Left ventricle myocardium superior (tissue), 1 donor: ENCODE results near the gene KIF26B. TPM values are rescaled to one million over a fixed set of nuclear protein-coding genes. Genes with fewer than 3 reads are reported as not detected.
"Not testable (repeated sequence)": the region's sequence is repeated elsewhere in the genome, so short reads cannot be mapped to it uniquely, and the experiment has no call there.

Experiments
- ATAC-seq: fragments of 200-7000 bp; cut with Tn5 transposase; one replicate; pipeline ENCODE4 v1.9.1; 2020; ENCODE audit warnings: mild to moderate bottlenecking, moderate library complexity
- DNase-seq: peaks from one replicate; pipeline ENCODE4 v3.0.0-alpha.2; 2020
- intact Hi-C: fragments of 100-400 bp; cut with micrococcal nuclease; formaldehyde crosslinking; loops from one replicate; pipeline ENCODE4 v1.11.0; 2022
- total RNA-seq: library from RNA; stranded (reverse); fragmentation: NEBNext Ultra II Directional; extraction: Animal tissue kit (Norgen Biotek cat#: 25700); gene quantifications from one replicate; pipeline ENCODE4 v1.2.1, GENCODE V29; 2021
- donor health status: DM: no; HTN: yes; CAD: no; lungs with severe emphysema.

The KIF26B gene
- total RNA-seq, 1 donor from 2014 or later, result 3.1 TPM

DNA sequence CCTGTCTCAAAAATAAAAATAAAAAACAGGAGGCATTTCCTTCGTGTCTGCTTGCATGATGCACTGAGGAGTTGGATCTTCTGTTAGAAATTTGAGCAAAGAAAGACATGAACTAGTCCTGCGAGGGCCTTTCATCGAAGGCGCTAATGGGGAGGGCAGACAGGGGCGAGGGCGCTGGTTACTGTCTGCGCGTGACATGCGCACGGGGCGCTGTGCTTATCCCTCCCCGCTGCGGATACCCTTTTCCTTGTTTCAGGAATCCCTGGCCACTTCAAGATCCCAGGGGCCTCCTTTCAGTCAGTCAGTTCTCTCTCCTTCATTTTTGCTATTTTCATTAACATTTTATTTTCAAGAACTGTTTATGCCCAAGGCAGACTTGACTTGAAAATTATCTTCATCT lies 545.8 kb downstream of the KIF26B start:
- no peak for DNase-seq
- ATAC-seq, result no peak
- intact Hi-C loops, result no loop called here

DNA sequence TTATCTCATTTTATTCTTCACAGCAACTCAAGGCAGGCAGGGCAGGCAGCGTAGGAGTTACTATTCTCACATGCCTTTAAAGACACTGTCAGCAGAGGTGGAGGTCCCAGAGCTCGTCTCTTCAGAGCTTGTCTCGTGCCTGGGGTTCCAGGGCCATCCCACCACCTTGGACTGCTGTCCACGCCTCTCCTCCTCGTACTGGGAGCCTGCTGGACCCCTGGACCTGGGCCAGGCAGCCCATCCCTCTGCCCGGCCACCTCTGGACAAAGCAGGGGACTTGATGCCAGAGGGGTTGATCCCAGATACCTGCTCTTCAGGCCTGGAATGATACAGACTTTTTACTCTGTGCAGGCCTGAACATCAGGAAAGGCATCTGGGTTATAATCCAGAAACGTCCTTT lies 546.8 kb downstream of the KIF26B start:
- intact Hi-C loops, result no loop called here
- ATAC-seq (no peak), DNase-seq (no peak)

DNA sequence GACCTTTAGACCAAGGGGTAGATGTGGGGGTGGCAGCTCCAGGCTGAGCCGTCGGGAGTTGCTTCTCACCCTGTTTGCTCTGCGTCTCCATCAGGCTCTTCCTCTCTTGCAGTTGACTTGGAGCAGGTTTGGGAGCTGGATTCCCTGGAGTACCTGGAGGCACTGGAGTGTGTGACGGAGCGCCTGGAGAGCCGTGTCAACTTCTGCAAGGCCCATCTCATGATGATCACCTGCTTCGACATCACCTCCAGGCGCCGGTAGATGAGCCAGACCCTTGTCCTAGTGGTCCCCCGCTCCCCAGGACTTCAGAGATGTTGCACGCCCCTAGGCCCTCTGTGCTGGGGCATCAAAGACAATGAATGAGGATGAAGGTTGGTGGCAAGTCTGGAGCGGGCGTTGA lies 547.6 kb downstream of the KIF26B start:
- intact Hi-C loops, result no loop called here
- ATAC-seq, result no peak
- no peak for DNase-seq

DNA sequence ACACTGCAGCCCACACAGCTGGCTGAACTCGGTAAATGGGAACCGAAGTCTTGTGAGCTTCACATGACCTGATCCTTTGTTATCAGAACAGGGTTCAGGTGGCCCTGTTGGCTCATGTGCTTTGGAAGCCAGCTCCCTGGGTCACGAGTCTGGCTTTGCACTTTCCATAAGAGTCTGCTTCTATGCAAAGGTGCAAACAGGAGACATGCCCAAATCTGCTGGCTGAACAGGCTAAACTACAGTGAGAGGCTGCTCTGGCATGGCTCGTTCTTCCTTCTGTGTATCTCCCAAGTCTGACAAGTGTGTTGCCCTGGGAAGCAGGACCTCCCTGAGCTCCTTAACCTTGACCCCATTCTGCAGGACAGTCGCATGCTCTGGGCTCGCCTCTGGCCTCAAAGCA lies 549.6 kb downstream of the KIF26B start:
- ATAC-seq, result peak; percentile 21
- intact Hi-C loops, result no loop called here
- DNase-seq, result no peak

DNA sequence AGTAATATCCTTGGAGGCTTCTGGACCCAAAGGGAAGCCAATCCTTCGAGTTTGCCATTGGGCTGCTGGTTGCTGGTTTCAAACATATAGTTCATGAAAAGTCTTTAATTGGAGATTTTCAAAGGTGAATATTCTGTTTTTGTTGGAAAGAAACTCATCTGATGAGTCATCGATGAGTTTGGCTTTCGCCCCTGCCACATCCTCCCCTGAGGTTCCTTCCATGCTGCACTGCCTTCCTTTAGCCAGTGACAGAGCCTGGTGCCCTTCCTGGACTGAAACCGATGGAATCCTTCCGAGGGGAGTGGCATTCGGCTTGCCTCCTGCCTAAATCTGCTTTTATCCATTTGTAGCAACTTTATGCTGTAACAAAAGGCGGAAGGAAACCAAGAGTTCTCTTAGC lies 550.0 kb downstream of the KIF26B start:
- no peak for ATAC-seq
- intact Hi-C loops, result no loop called here
- no peak for DNase-seq

DNA sequence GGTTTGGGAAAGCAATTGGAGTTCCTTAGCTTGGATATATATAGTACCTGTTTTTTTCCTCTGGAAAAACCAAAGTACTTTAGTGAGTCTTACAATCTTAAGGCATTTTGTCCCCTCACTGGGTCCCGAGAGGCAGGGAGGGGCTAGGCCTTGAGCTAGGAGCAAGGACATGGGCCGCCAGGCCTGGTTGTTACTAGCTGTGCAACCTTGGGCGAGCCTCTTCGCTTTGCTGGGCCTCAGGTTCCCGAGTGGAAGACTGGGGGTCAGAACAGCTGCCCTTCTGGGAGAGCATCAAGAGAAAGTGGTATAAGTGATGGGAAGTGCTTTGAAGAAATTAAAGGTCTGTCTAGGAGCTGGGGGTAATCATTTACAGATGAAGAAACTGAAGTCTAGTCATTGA lies 553.2 kb downstream of the KIF26B start:
- intact Hi-C loops, result no loop called here
- no peak for ATAC-seq
- DNase-seq, result no peak

DNA sequence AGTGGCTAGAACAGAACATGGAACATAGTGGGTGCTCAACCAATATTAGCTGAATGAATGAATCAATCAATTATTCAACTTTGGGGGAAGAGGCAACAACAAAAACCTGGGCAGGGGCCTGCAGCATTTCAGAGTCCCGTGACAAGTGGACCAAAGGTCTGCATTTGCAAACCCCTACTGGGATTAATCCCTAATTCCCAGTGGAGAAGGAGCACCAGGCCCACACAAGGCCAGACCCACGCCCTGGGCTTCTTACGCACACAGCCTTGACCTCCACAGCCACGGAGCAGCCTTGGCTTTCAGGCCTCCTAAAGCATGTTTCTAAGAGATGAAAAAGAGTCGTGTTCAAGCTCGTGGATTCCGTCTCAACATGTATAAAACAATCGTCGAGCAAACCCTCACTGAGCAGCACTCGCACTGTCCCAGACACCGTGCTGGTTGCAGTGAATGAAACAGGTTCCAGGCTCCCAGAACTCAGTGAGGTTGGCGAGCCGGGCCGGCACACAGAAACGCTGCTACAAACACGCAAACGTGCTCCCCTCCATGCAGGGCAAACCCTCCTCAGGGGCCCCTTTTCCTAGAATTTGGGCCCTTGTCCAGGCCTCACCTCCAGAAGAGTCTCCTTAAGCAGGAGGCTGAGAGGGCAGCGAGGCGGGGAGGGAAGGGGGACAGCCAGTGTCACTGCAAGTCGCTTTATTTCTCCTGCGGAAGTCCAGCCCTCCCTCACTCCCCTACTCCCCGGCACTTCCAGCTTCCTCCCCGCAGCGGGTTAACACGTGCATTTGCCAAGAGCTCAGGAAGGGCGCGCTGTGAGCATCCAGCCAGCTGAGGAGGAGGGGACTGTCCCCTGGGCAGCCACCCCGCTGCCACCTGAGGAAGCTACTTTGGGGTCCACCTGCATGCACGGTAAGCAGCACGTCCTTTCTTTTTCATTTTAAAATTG lies 556.4 kb downstream of the KIF26B start:
- no peak for DNase-seq

DNA sequence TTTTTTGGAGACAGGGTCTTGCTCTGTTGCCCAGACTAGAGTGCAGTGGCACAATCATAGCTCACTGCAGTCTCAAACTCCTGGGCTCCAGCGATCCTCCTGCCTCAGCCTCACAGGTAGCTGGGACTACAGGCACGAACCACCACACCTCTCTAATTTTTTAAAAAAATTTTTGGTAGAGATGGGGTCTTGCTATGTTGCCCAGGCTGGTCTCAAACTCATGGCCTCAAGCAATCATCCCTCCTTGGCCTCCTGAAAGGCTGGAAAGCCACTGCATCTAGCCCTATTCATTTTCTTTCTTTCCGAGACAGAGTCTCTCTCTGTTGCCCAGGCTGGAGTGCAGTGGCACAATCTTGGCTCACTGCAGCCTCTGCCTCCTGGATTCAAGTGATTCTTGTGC lies 559.2 kb downstream of the KIF26B start:
- ATAC-seq, DNase-seq, intact Hi-C loops: not testable (repeated sequence)

More for the DNA sequence above, 556.4 kb downstream of the KIF26B start:
- ATAC-seq, result no peak
- intact Hi-C loops, result no loop called here

DNA sequence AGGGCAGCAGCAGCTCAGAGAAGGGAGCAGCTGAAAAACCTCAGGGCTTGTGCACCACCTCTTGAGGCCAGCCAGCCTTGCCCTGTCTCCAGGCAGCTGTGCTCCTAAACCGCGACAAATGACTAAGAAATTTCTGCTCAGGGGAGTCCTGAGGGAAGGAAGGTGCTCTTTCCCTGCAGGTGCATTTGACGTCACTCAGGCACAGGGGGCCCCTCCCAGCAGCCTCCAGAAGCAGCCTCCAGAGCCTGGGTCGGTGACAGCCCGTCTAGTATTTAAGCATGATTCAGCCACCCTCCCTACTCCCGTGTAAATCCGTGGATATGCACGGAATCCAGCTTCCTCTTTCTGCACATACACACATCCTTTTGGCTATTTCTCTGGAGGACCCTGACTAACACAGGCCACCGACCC lies 560.5 kb downstream of the KIF26B start:
- DNase-seq, result no peak
- intact Hi-C loops, result no loop called here
- ATAC-seq, result no peak

DNA sequence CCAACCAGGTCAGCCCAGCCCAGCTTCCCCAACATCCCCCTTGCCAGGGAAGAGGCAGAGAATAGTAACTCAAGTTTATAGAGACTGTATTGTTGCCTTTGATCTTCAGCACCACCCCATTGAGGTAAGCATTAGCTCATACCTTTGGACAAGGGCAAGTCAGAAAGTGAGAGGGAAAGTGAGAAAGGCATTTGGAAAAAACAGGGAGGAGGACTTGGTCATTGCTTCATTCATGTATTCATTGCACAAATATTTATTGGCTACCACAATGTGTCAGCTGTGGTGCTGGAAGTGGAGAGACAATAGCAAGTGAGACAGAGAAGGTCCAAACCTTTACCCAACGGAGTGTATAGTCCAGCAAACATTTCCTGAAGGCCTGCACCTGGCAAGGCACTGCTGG lies 561.2 kb downstream of the KIF26B start:
- ATAC-seq (no peak), DNase-seq (no peak)
- intact Hi-C loops, result no loop called here

DNA sequence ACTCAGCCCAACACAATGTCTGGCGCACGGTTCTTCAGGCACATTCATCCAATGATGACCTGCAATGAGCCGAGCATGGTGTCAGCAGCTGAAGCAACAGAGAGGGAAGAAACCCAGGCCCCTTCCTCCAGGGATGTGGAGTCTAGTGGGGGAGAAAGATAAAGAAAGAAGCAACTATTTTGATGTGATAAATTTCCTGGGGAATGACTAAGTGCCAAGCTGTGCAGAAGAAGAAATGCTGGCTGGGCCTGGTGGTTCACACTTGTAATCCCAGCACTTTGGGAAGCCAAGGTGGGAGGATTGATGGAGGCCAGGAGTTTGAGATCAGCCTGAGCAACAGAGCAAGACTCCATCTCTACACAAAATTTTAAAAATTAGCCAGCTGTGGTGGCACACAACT lies 561.8 kb downstream of the KIF26B start:
- ATAC-seq (no peak), DNase-seq (no peak)
- intact Hi-C loops, result no loop called here

DNA sequence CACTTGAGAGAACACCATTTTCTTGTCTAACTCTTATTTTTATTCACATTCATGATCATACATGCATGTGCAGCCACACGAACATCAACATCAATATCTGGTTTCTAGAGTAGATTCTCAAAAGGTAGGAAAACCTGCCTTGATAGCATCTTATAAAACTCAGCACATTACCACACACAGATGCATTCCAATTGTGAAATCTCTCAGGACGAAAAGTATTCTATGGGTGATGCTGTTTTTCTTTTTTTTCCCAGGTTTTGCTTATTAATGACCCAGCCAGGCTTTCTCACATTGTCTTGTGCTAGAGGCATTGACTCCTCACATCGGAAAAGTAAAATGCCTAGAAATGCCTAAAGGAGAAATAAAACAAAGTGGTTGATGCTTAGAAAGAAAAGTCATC lies 562.8 kb downstream of the KIF26B start:
- DNase-seq, result no peak

DNA sequence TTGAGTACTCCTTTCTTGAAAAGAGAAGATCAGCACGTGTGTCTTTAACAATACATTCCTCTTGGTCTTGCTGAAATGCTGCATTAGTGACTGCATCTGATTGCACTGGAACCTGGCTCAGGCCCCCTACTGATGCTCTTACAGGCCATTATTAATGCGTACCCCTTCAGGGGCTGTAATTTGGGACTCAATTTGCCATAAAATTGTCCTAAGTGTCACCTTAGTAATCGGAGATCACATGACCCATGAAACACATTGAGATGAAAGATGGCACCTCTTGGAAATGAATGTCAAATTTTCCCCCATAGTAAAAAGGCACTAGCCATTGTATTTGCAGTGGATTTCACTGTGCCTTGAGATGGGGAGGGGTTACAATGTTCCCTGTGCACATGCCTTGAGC lies 563.3 kb downstream of the KIF26B start:
- DNase-seq (no peak), ATAC-seq (no peak)
- intact Hi-C loops, result no loop called here

More for the DNA sequence above, 562.8 kb downstream of the KIF26B start:
- intact Hi-C loops, result no loop called here
- ATAC-seq, result no peak

DNA sequence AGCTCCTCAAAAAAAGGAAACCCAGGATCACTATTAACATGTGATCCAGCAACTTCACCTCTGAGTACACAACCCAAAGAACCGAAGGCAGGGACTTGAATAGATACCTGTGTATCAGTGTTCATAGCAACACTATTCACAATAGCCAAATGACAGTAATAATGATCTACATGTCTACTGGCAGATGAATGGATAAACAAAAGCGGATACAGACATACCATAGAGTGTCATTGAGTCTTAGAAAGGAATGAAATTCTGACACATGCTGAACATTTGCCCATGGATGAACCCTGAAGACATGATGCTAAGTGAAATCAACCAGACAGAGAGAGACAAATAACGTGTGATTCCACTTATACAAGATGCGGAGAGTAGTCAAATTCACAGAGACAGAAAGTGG lies 564.2 kb downstream of the KIF26B start:
- intact Hi-C loops, result no loop called here
- DNase-seq, result no peak
- no peak for ATAC-seq

DNA sequence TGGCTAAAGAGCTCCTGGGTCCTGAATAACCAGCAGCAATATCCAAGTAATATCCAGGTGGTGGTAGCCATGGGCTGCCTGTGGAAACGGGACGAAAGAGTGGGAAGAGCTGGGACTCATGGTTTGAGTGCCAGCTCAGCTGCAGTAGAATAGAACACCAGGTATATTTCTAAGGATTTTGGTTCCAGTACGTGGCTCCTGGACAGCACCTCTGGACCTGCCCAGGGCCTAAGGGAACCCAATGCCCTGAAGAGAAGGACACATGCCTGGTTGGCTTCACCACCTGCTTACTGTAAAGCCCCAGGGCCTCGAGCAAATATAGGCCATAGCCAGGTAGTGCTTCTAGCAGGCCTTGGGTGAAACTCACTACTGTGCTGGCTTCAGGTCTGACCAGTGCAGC lies 566.7 kb downstream of the KIF26B start:
- no peak for ATAC-seq
- intact Hi-C loops, result no loop called here
- DNase-seq, result no peak

DNA sequence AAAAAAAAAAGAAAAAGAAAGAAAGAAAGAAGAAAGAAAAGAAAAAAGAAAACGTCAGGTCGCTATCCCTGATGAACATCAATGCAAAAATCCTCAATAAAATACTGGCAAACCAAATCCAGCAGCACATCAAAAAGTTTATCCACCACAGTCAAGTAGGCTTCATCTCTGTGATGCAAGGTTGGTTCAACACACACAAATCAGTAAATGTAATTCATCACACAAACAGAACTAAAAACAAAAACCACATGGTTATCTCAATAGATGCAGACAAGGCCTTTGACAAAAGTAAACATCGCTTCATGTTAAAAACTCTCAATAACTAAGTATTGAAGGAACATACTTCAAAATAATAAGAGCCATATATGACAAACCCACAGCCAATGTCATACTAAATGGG lies 573.2 kb downstream of the KIF26B start:
- intact Hi-C loops, result not testable (repeated sequence)

DNA sequence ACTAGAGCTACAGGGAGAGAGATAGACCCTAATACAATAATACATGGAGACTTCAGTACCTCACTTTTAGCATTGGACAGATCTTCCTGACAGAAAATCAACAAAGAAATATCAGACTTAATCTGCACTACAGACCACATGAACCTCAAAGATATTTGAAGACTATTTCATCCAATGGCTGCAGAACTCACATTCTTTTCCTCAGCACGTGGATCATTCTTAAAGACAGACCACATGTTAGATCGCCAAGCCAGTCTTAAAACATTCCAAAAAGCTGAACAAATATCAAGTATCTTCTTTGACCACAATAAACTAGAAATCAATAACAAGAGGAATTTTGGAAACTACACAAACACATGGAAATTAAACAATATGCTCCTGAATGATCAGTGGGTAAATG lies 576.0 kb downstream of the KIF26B start:
- intact Hi-C loops, result no loop called here

More for the DNA sequence above, 573.2 kb downstream of the KIF26B start:
- not testable (repeated sequence) for ATAC-seq, DNase-seq

DNA sequence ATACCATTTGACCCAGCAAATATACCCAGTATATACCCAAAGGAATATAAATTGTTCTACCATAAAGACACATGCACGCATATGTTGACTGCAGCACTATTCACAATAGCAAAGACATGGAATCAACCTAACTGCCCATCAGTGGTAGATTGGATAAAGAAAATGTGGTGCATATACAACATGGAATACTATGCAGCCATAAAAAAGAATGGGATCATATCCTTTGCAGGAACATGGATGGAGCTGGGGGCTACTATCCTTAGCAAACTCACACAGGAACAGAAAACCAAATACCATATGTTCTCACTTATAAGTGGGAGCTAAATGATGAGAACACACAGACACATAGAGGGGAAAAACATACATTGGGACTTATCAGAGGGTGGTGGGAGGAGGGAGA lies 585.6 kb downstream of the KIF26B start:
- ATAC-seq, intact Hi-C loops: not testable (repeated sequence)

More for the DNA sequence above, 576.0 kb downstream of the KIF26B start:
- DNase-seq (no peak), ATAC-seq (no peak)

DNA sequence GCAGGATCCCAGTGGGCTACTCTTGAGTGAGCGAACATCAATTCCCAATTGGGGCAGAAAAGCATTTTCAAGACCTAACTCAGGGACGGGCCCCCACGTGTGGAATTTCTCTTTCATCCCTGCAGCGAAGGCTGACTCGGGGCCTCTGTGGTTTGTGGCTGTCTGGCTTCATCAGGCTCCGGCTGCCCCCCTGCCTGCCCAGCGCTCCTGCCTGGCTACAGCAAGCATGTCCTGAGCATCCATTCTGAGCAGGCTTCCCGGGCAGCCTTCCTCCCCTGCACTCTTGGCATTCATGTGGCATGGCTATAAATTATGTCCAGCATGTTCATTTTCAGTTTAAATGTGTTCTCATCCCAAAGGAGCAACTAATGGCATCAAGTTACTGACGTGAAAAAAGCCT lies 588.1 kb downstream of the KIF26B start:
- intact Hi-C loops, result no loop called here
- no peak for ATAC-seq
- no peak for DNase-seq

More for the DNA sequence above, 585.6 kb downstream of the KIF26B start:
- not testable (repeated sequence) for DNase-seq

DNA sequence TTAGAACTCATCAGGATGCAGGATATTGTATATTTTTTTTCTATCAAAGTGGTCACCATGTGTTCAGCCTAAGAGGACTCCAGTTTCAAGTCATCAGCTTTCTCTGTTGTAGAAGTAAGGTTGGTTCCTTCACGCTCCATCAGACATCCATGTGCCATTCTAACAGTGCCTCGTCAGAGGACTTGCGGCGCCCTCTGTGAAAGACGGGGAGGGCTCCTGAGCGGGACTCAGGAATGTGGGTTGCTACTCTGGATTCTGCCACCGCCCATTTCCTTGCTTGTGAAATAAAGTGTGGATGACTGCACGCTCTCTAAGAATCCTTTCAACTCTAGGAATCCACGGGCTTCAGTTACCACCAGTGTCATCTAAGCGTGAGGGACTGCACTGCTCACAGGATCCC lies 593.5 kb downstream of the KIF26B start:
- intact Hi-C loops, result no loop called here
- ATAC-seq, result no peak
- DNase-seq, result no peak

DNA sequence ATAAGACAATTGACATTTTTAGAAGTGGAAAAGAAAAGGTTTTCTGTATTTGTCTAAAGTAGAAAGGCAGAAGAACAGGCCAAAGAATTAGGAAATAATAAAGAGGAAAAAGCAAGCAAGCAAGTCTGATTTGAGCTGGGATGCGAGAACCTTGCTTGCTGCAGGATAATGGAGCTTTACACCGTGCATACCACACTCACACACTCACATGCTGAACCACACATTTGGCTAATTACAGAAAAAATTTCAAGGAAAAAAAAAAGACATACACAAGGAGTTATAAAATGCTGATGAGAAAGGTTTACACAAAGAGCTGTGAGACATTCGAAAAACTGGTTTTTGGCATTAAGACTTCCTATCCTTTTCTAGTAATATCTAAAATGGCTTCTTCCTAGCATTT lies 593.9 kb downstream of the KIF26B start:
- DNase-seq (no peak), ATAC-seq (no peak)
- intact Hi-C loops, result no loop called here
